Stomach (tissue), 9 donors: ENCODE data around the gene ARID1B. TPM values are rescaled to one million over a fixed set of nuclear protein-coding genes. Genes with fewer than 3 reads are reported as not detected.

Experiments
- DNase-seq, 2 donors: peaks; one replicate each; pipeline versions ENCODE4 v3.0.0 to v3.0.0-alpha.2; 2013 to 2019
- H3K27ac ChIP-seq, 5 donors: fragments of 200-600 bp in 4 of 5; sonication (generic) in 4 of 5; one replicate each; pipeline ENCODE4 v1.5.1; 2013 to 2019; ENCODE audit warnings: mild to moderate bottlenecking in 1 of 5, moderate library complexity in 1 of 5
- H3K27me3 ChIP-seq, 3 donors: fragments of 200-600 bp; sonication (generic); one replicate each; pipeline ENCODE4 v1.5.1; 2017 to 2019; ENCODE audit warnings: mixed run types in 1 of 3
- H3K36me3 ChIP-seq, 4 donors: fragments of 200-600 bp; sonication (generic); 1 replicate in 3 of 4; 2 replicates in 1 of 4; pipeline ENCODE4 v1.5.1; 2016 to 2019
- H3K4me1 ChIP-seq, 4 donors: fragments of 200-600 bp; sonication (generic); one replicate each; pipeline ENCODE4 v1.5.1; 2016 to 2019
- H3K4me3 ChIP-seq, 4 donors: fragments of 200-600 bp; sonication (generic) in 3 of 4; one replicate each; pipeline ENCODE4 v1.5.1; 2016 to 2019; ENCODE audit warnings: mild to moderate bottlenecking in 1 of 4
- H3K9me3 ChIP-seq, 4 donors: fragments of 200-600 bp; sonication (generic); one replicate each; pipeline ENCODE4 v1.5.1; 2016 to 2019
- CTCF ChIP-seq, 7 experiments: fragments of 450-650 bp in 4 of 7; fragments of 200-600 bp in 3 of 7; sonication (generic) in 3 of 7; IDR thresholded peaks; one replicate each; pipeline ENCODE4 v1.5.1; 2016 to 2019; ENCODE audit warnings: antibody characterized with exemption in 7 of 7, control low read depth in 2 of 7, mild to moderate bottlenecking in 1 of 7
- EP300 ChIP-seq: sonication (generic); formaldehyde crosslinking; IDR thresholded peaks from one replicate; pipeline ENCODE4 v1.6.1; 2017; ENCODE audit warnings: antibody characterized with exemption
- POLR2A ChIP-seq, 4 donors: fragments of 450-650 bp; IDR thresholded peaks; one replicate each; pipeline ENCODE4 v1.6.1; 2016; ENCODE audit warnings: antibody characterized with exemption in 4 of 4, control low read depth in 2 of 4, mild to moderate bottlenecking in 1 of 4, moderate library complexity in 1 of 4
- POLR2AphosphoS5 ChIP-seq, 3 donors: sonication (generic); formaldehyde crosslinking; IDR thresholded peaks; one replicate each; pipeline ENCODE4 v1.6.1; 2016; ENCODE audit warnings: antibody characterized with exemption in 3 of 3
- WGBS, 5 donors: extraction: QIAGEN DNeasy Blood & Tissue Kit in 3 of 5; methylation state at CpG; one replicate each; pipeline versions ENCODE4 v1.1.5 to v1.1.7; 2013 to 2018; 5-methylcytosine and 5-hydroxymethylcytosine counted together
- intact Hi-C: fragments of 100-400 bp; cut with DNase I; formaldehyde crosslinking; loops from one replicate; pipeline ENCODE4 v1.15.1; 2023; ENCODE audit warnings: low total_unique reads
- polyA plus RNA-seq, 3 donors: library from polyadenylated mRNA; stranded (reverse); fragments of 200-250 nt; gene quantifications; one replicate each; pipeline ENCODE4 v1.2.3, GENCODE V29; 2013
- total RNA-seq, 5 donors: library from RNA; depleted of rRNA; stranded (reverse); fragments of >200 nt; gene quantifications; one replicate each; pipeline versions ENCODE4 v1.1.0 to v1.2.3, GENCODE V29; 2014 to 2016
- donor health status: healthy with polysubstance abuse.
- donor health status: Bipolar disorder and iron deficiency.
- donor health status: healthy.

The ARID1B gene
- total and polyA plus RNA-seq, 8 donors: 8.8 to 183 (median 48.3) TPM

GRCh38 chr6:156976216-156977127 is 199.3 kb downstream of the ARID1B start:
- TF ChIP-seq POLR2AphosphoS5 (IDR thresholded peaks at IDR 0.05) (no peak), EP300 (no peak), POLR2A (IDR thresholded peaks at IDR 0.05) (no peak), CTCF (IDR thresholded peaks at IDR 0.05) (no peak)
- Histone ChIP-seq H3K36me3 (no peaks in the 10 kb centered on the region), H3K9me3 (no peaks in the 10 kb centered on the region), H3K4me1 (peaks cover 5 to 77% (median 43%) of the 10 kb centered on the region in 4 donors), H3K4me3 (peak overlapping the region; percentile 26 to 43 (median 32)), H3K27ac (peak overlapping the region in 2 of 5 donors; percentile 24 to 57), H3K27me3 (no peaks in the 10 kb centered on the region)
- intact Hi-C loops: no loop called here
- WGBS, 5 donors: 33 to 58% (median 38%) methylated on average over 21 of the region's 21 CpGs
- DNase-seq: peak in 1 of 2 donors; percentile 62

- intact Hi-C loops: no loop called here
- peaks cover 5 to 78% (median 42%) of the 10 kb centered on the region in 4 donors for H3K4me1 ChIP-seq
- no peaks in the 10 kb centered on the region for H3K9me3 ChIP-seq
- no peaks in the 10 kb centered on the region for H3K36me3 ChIP-seq
- H3K4me3 ChIP-seq: no peak overlapping the region
- no peak for TF ChIP-seq POLR2A (IDR thresholded peaks at IDR 0.05)
- TF ChIP-seq CTCF (IDR thresholded peaks at IDR 0.05): no peak
- TF ChIP-seq POLR2AphosphoS5 (IDR thresholded peaks at IDR 0.05): peak in 1 of 3 donors; percentile 34
- no peak for TF ChIP-seq EP300
- peak overlapping the region in 1 of 5 donors; percentile 31 for H3K27ac ChIP-seq
- WGBS, 5 donors: 40 to 56% (median 47%) methylated on average over 8 of the region's 8 CpGs
- H3K27me3 ChIP-seq: no peaks in the 10 kb centered on the region
- DNase-seq: peak; percentile 40 to 46
These were observed 200.5 kb downstream of the ARID1B start for GRCh38 chr6:156977527-156978291.

GRCh38 chr6:156978948-156979347 is 201.8 kb downstream of the ARID1B start:
- Histone ChIP-seq H3K27me3 (no peaks in the 10 kb centered on the region), H3K4me3 (no peak overlapping the region), H3K27ac (no peak overlapping the region), H3K9me3 (no peaks in the 10 kb centered on the region), H3K36me3 (no peaks in the 10 kb centered on the region), H3K4me1 (peaks cover 10 to 78% (median 49%) of the 10 kb centered on the region in 4 donors)
- 73 to 80% (median 75%) methylated on average over 2 of the region's 2 CpGs for WGBS, 5 donors
- intact Hi-C loops: no loop called here
- no peak for TF ChIP-seq CTCF (IDR thresholded peaks at IDR 0.05)
- no peak for TF ChIP-seq POLR2A (IDR thresholded peaks at IDR 0.05)
- no peak for TF ChIP-seq POLR2AphosphoS5 (IDR thresholded peaks at IDR 0.05)
- TF ChIP-seq EP300: no peak
- DNase-seq: no peak

GRCh38 chr6:156980515-156980914 is 203.3 kb downstream of the ARID1B start:
- no peak for TF ChIP-seq CTCF (IDR thresholded peaks at IDR 0.05)
- no peak for TF ChIP-seq POLR2AphosphoS5 (IDR thresholded peaks at IDR 0.05)
- no peak for TF ChIP-seq POLR2A (IDR thresholded peaks at IDR 0.05)
- TF ChIP-seq EP300: no peak
- Histone ChIP-seq H3K4me1 (peaks cover 15 to 80% (median 52%) of the 10 kb centered on the region in 4 donors), H3K36me3 (no peaks in the 10 kb centered on the region), H3K27ac (no peak overlapping the region), H3K4me3 (no peak overlapping the region), H3K27me3 (no peaks in the 10 kb centered on the region), H3K9me3 (no peaks in the 10 kb centered on the region)
- 85 to 91% (median 90%) methylated on average over 10 of the region's 10 CpGs for WGBS, 5 donors
- intact Hi-C loops: no loop called here
- no peak for DNase-seq
